Adrenal gland (tissue), 12 donors: ENCODE results near the gene PDLIM3. TPM values are rescaled to one million over a fixed set of nuclear protein-coding genes. Genes with fewer than 3 reads are reported as not detected.

ENCODE experiments used
- DNase-seq, 7 donors: peaks; one replicate each; pipeline ENCODE4 v3.0.0-alpha.2; 2019 to 2020
- H3K27ac ChIP-seq, 5 donors: fragments of 200-600 bp; sonication (generic) in 4 of 5; 1 replicate in 3 of 5; 2 replicates in 2 of 5; pipeline versions ENCODE4 v1.5.1 to v1.8.0; 2016 to 2020; ENCODE audit warnings: mild to moderate bottlenecking in 1 of 5
- H3K27me3 ChIP-seq: fragments of 200-600 bp; 2 replicates; pipeline ENCODE4 v1.8.0; 2021
- H3K36me3 ChIP-seq, 2 donors: fragments of 200-600 bp; replicated peaks in 1 of 2; 1 replicate in 1 of 2; 2 replicates in 1 of 2; pipeline versions ENCODE4 v1.5.1 to v1.8.0; 2018 to 2022
- H3K4me1 ChIP-seq, 2 donors: fragments of 200-600 bp; replicated peaks in 1 of 2; 1 replicate in 1 of 2; 2 replicates in 1 of 2; pipeline versions ENCODE4 v1.5.1 to v1.8.0; 2018 to 2021
- H3K4me3 ChIP-seq, 4 donors: fragments of 200-600 bp; sonication (generic) in 3 of 4; one replicate each; pipeline ENCODE4 v1.5.1; 2016 to 2018
- H3K9me3 ChIP-seq, 3 donors: fragments of 200-600 bp; sonication (generic) in 1 of 3; replicated peaks in 1 of 3; 1 replicate in 2 of 3; 2 replicates in 1 of 3; pipeline versions ENCODE4 v1.5.1 to v1.8.0; 2016 to 2021
- CTCF ChIP-seq, 6 experiments: fragments of 450-650 bp in 4 of 6; fragments of 200-600 bp in 2 of 6; sonication (generic) in 1 of 6; IDR thresholded peaks; 1 replicate in 5 of 6; 2 replicates in 1 of 6; pipeline versions ENCODE4 v1.5.1 to v1.8.0; 2016 to 2021; ENCODE audit warnings: antibody characterized with exemption in 6 of 6, mild to moderate bottlenecking in 2 of 6, moderate library complexity in 1 of 6
- POLR2A ChIP-seq, 2 donors: fragments of 450-650 bp; IDR thresholded peaks; one replicate each; pipeline ENCODE4 v1.6.1; 2017; ENCODE audit warnings: antibody characterized with exemption in 2 of 2, mild to moderate bottlenecking in 2 of 2, moderate library complexity in 1 of 2
- WGBS, 4 donors: extraction: QIAGEN DNeasy Blood & Tissue Kit in 2 of 4; methylation state at CpG; one replicate each; pipeline versions ENCODE4 v1.1.5 to v1.1.7; 2013 to 2017; 5-methylcytosine and 5-hydroxymethylcytosine counted together
- intact Hi-C, 2 donors: fragments of 100-400 bp; cut with DNase I; formaldehyde crosslinking; loops; one replicate each; pipeline versions ENCODE4 v1.14.1 to v1.15.0; 2022 to 2023
- polyA plus RNA-seq, 3 donors: library from polyadenylated mRNA; stranded (reverse); fragments of 200-250 nt in 2 of 3; fragments of 350-450 nt in 1 of 3; fragmentation: Illumina TruSeq in 1 of 3; extraction: RNeasy Lipid Tissue Mini Kit (QIAGEN cat#74804) in 1 of 3; gene quantifications; one replicate each; pipeline ENCODE4 v1.2.3, GENCODE V29; 2013 to 2014
- total RNA-seq, 9 donors: library from RNA; depleted of rRNA in 4 of 9; stranded (reverse); fragments of >200 nt in 4 of 9; fragments of 120-200 nt in 1 of 9; fragmentation: NEBNext Ultra II Directional in 1 of 9; extraction: Animal tissue kit (Norgen Biotek cat#: 25700) in 1 of 9; gene quantifications; one replicate each; pipeline versions ENCODE4 v1.1.0 to v1.2.4, GENCODE V29; 2013 to 2023
- donor health status: healthy with polysubstance abuse.
- donor health status: Bipolar disorder and iron deficiency.
- donor health status: DM: yes; HTN: yes; CAD: no.
- donor health status: DM: no; HTN: no; CAD: no.
- donor health status: DM: no; HTN: no; CAD: no.
- donor health status: DM: yes; HTN: yes; CAD: no.

Gene PDLIM3
- total and polyA plus RNA-seq, 12 donors, result 2.6 to 22.6 (median 6.4) TPM

DNA sequence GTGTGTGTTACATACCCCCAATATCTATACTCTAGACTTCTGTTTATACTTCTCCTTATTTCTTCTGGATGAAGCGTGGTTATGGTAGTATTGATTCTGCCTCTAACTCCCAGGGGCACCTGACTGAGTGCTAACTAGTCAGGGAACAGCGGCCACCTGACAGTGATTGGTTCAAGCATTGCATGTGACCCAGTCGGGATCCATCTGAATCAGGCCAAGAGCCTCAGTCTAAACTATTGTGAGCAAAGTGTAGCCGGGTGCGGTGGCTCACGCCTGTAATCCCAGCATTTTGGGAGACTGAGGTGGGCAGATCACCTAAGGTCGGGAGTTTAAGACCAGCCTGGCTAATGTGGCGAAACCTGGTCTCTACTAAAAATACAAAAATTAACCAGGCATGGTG, 73.7 kb downstream of the PDLIM3 start:
- H3K9me3 ChIP-seq, result no peaks in the 10 kb centered on the region
- TF ChIP-seq POLR2A (IDR thresholded peaks at IDR 0.05), result no peak
- no peak for TF ChIP-seq CTCF (IDR thresholded peaks at IDR 0.05)
- no peak overlapping the region for H3K4me3 ChIP-seq
- DNase-seq, result no peak
- no peak overlapping the region for H3K27ac ChIP-seq
- H3K36me3 ChIP-seq, result no peaks in the 10 kb centered on the region
- intact Hi-C loops, result loop anchor here in 1 of 2 donors (5.0 kb wide), 1 partner anchor 89 kb away; no protein-coding TSS in a partner anchor
- H3K27me3 ChIP-seq, result no peaks in the 10 kb centered on the region
- WGBS, 4 donors, result 92 to 96% (median 95%) methylated on average over 8 of the region's 8 CpGs
- H3K4me1 ChIP-seq, result no peaks in the 10 kb centered on the region

DNA sequence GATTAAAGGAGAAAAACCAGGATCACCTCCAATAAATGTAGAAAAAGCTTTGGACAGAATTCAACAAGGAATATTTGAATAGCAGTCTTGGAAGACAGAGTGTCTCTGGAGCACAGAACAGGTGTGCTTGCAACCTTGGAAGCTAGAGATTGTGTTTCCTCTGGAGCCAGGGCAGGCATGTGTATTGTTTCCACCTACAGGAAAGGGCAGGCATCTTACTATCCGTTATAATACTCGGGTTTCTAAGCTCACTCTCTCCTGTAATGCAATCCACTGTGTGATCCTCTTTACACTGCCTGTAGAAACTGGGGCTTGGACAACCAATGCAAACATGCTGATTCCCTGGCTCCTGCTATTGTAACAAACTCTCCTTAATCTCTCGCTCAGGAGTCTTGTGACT, 78.2 kb downstream of the PDLIM3 start:
- intact Hi-C loops, result no loop called here
- Histone ChIP-seq H3K27ac (no peak overlapping the region), H3K9me3 (no peaks in the 10 kb centered on the region), H3K36me3 (no peaks in the 10 kb centered on the region), H3K4me3 (no peak overlapping the region), H3K27me3 (no peaks in the 10 kb centered on the region), H3K4me1 (no peaks in the 10 kb centered on the region)
- TF ChIP-seq POLR2A (IDR thresholded peaks at IDR 0.05), result no peak
- TF ChIP-seq CTCF (IDR thresholded peaks at IDR 0.05), result no peak
- no peak for DNase-seq
- 52 to 67% (median 56%) methylated on average over 3 of the region's 3 CpGs for WGBS, 4 donors

DNA sequence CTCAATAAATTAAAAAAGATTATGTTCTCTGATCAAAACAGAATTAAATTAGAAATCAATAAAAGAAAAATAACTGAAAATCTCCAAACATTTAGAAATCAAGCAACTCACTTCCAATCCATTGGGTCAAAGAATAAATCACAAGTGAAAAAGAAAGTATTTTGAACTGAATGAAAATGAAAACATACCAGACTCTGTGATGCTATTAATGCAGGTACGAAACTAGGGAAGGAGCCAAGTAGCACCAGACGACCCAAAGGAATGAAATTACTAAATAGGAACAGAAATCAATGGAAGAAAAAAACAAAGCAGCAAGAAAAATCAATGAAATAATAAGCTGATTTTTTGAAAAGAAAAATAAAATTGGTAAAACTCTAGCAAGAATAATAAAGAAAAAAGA, 79.2 kb downstream of the PDLIM3 start:
- WGBS, 4 donors, result 44 to 46% (median 45%) methylated on average over 2 of the region's 2 CpGs
- intact Hi-C loops, result no loop called here
- no peaks in the 10 kb centered on the region for H3K27me3 ChIP-seq
- no peaks in the 10 kb centered on the region for H3K9me3 ChIP-seq
- no peaks in the 10 kb centered on the region for H3K36me3 ChIP-seq
- H3K4me1 ChIP-seq, result no peaks in the 10 kb centered on the region
- no peak for DNase-seq
- H3K27ac ChIP-seq, result no peak overlapping the region
- TF ChIP-seq POLR2A (IDR thresholded peaks at IDR 0.05) (no peak), CTCF (IDR thresholded peaks at IDR 0.05) (no peak)
- no peak overlapping the region for H3K4me3 ChIP-seq

Other genes starting within 250 kb of the PDLIM3 start
- 1 to 10 TPM in 2 of 9 donors, under 1 TPM in 6, not detected in 1; 0.14 to 1.8 (median 0.77) TPM for gene LRP2BP, start 139.6 kb downstream of the PDLIM3 start, total RNA-seq
- 1 to 10 TPM in 2 of 3 donors, under 1 TPM in 1; 0.59 to 1.4 (median 1.1) TPM for gene LRP2BP, start 139.6 kb downstream of the PDLIM3 start, polyA plus RNA-seq
- 10 to 100 TPM in 3 of 9 donors, 1 to 10 TPM in 6; 1.9 to 13.0 (median 6.4) TPM for gene ANKRD37, start 138.7 kb downstream of the PDLIM3 start, total RNA-seq
- gene ANKRD37, start 138.7 kb downstream of the PDLIM3 start, polyA plus RNA-seq, result 1 to 10 TPM; 4.6 to 8.2 (median 7.5) TPM
- 10 to 100 TPM; 19.7 to 56.4 (median 45.3) TPM for gene UFSP2, start 109.5 kb downstream of the PDLIM3 start, total RNA-seq
- gene UFSP2, start 109.5 kb downstream of the PDLIM3 start, polyA plus RNA-seq, result 10 to 100 TPM; 20.9 to 76.4 (median 21.2) TPM
- gene CCDC110, start 63.8 kb downstream of the PDLIM3 start, total RNA-seq, result 1 to 10 TPM in 6 of 9 donors, under 1 TPM in 2, not detected in 1; 0.50 to 2.7 (median 1.5) TPM
- gene CCDC110, start 63.8 kb downstream of the PDLIM3 start, polyA plus RNA-seq, result 1 to 10 TPM in 1 of 3 donors, under 1 TPM in 2; 0.64 to 2.0 (median 0.64) TPM